ENCODE results near the gene CLDN5.

Gene CLDN5

GRCh38 chr22:19520566-19521305, 3.5 kb downstream of the CLDN5 start:
- no peak for DNase-seq

- DNase-seq = no peak
Observed at GRCh38 chr22:19520007-19520406, 4.2 kb downstream of the CLDN5 start.

GRCh38 chr22:19519041-19519926, 4.9 kb downstream of the CLDN5 start:
- DNase-seq = no peak

- DNase-seq = no peak
Observed at GRCh38 chr22:19518635-19519034, 5.6 kb downstream of the CLDN5 start.

- DNase-seq = no peak
Observed at GRCh38 chr22:19517919-19518611, 6.1 kb downstream of the CLDN5 start.

GRCh38 chr22:19517171-19517500, 7.1 kb downstream of the CLDN5 start:
- no peak for DNase-seq

GRCh38 chr22:19516378-19517170, 7.6 kb downstream of the CLDN5 start:
- no peak for DNase-seq

- no peak for DNase-seq
Observed at GRCh38 chr22:19515654-19516377, 8.4 kb downstream of the CLDN5 start.

- no peak for DNase-seq
Observed at GRCh38 chr22:19514831-19515565, 9.2 kb downstream of the CLDN5 start.

GRCh38 chr22:19513823-19514222, 10.4 kb downstream of the CLDN5 start:
- no peak for DNase-seq

GRCh38 chr22:19510919-19511341, 13.3 kb downstream of the CLDN5 start:
- DNase-seq = no peak

GRCh38 chr22:19509923-19510322, 14.3 kb downstream of the CLDN5 start:
- DNase-seq = no peak

GRCh38 chr22:19509191-19509590, 15.0 kb downstream of the CLDN5 start:
- DNase-seq = no peak

- no peak for DNase-seq
Observed at GRCh38 chr22:19508024-19508776, 16.0 kb downstream of the CLDN5 start.

GRCh38 chr22:19507534-19507861, 16.7 kb downstream of the CLDN5 start:
- DNase-seq = no peak

- no peak for DNase-seq
Observed at GRCh38 chr22:19506212-19506611, 18.0 kb downstream of the CLDN5 start.

- no peak for DNase-seq
Observed at GRCh38 chr22:19505735-19506126, 18.5 kb downstream of the CLDN5 start.

GRCh38 chr22:19504900-19505734, 19.1 kb downstream of the CLDN5 start:
- DNase-seq = no peak

GRCh38 chr22:19503869-19504268, 20.3 kb downstream of the CLDN5 start:
- no peak for DNase-seq

GRCh38 chr22:19503367-19503766, 20.8 kb downstream of the CLDN5 start:
- DNase-seq = no peak
